Heart left ventricle (tissue), 16 donors: ENCODE measurements around the gene CXCL11. TPM values are rescaled to one million over a fixed set of nuclear protein-coding genes. Genes with fewer than 3 reads are reported as not detected.
A peak's percentile ranks its signal among the peaks of the same experiment; 100 is the strongest.

Experiments
- ATAC-seq, 4 donors: fragments of 200-7000 bp; cut with Tn5 transposase; one replicate each; pipeline ENCODE4 v1.9.1; 2020 to 2022; ENCODE audit warnings: moderate library complexity in 4 of 4, mild to moderate bottlenecking in 3 of 4, moderate number of reproducible peaks in 1 of 4
- DNase-seq, 5 donors: peaks; one replicate each; pipeline ENCODE4 v3.0.0-alpha.2; 2020
- H3K27ac ChIP-seq, 12 donors: fragments of 200-600 bp; sonication (generic) in 4 of 12; one replicate each; pipeline versions ENCODE4 v1.5.0 to v1.8.0; 2016 to 2022; ENCODE audit warnings: mild to moderate bottlenecking in 2 of 12
- H3K27me3 ChIP-seq, 9 donors: fragments of 200-600 bp; sonication (generic) in 2 of 9; one replicate each; pipeline versions ENCODE4 v1.5.1 to v1.8.0; 2016 to 2022; ENCODE audit warnings: mild to moderate bottlenecking in 3 of 9
- H3K36me3 ChIP-seq, 9 donors: fragments of 200-600 bp; sonication (generic) in 2 of 9; one replicate each; pipeline versions ENCODE4 v1.5.0 to v1.8.0; 2018 to 2022; ENCODE audit warnings: mild to moderate bottlenecking in 2 of 9
- H3K4me1 ChIP-seq, 12 donors: fragments of 200-600 bp; sonication (generic) in 4 of 12; one replicate each; pipeline versions ENCODE4 v1.5.0 to v1.8.0; 2016 to 2022; ENCODE audit warnings: mild to moderate bottlenecking in 3 of 12
- H3K4me3 ChIP-seq, 12 donors: fragments of 200-600 bp; sonication (generic) in 4 of 12; one replicate each; pipeline versions ENCODE4 v1.5.0 to v1.8.0; 2017 to 2022; ENCODE audit warnings: mild to moderate bottlenecking in 9 of 12, moderate library complexity in 4 of 12
- H3K9me3 ChIP-seq, 12 donors: fragments of 200-600 bp; sonication (generic) in 4 of 12; one replicate each; pipeline versions ENCODE4 v1.5.0 to v1.8.0; 2016 to 2022; ENCODE audit warnings: mild to moderate bottlenecking in 1 of 12
- CTCF ChIP-seq, 12 donors: fragments of 200-600 bp; sonication (generic) in 4 of 12; IDR thresholded peaks; one replicate each; pipeline versions ENCODE4 v1.5.0 to v1.8.0; 2018 to 2022; ENCODE audit warnings: antibody characterized with exemption in 12 of 12, mild to moderate bottlenecking in 5 of 12
- POLR2A ChIP-seq, 2 donors: fragments of 450-650 bp; IDR thresholded peaks; one replicate each; pipeline ENCODE4 v1.6.1; 2017; ENCODE audit warnings: antibody characterized with exemption in 2 of 2, mild to moderate bottlenecking in 2 of 2, moderate library complexity in 2 of 2
- WGBS, 4 donors: extraction: QIAGEN DNeasy Blood & Tissue Kit in 2 of 4; methylation state at CpG; one replicate each; pipeline versions ENCODE4 v1.1.5 to v1.1.7; 2013 to 2018; 5-methylcytosine and 5-hydroxymethylcytosine counted together
- intact Hi-C, 10 donors: fragments of 100-400 bp; cut with DNase I; formaldehyde crosslinking; loops; one replicate each; pipeline versions ENCODE4 v1.11.1 to v1.14.2; 2022
- polyA plus RNA-seq, 2 donors: library from polyadenylated mRNA; stranded (reverse); fragments of 200-250 nt; gene quantifications; one replicate each; pipeline ENCODE4 v1.2.3, GENCODE V29; 2013
- total RNA-seq, 9 donors: library from RNA; depleted of rRNA in 2 of 9; stranded (reverse); fragments of >200 nt in 2 of 9; fragmentation: NEBNext Ultra II Directional in 3 of 9; extraction: Animal tissue kit (Norgen Biotek cat#: 25700) in 3 of 9; gene quantifications; one replicate each; pipeline versions ENCODE4 v1.1.0 to v1.2.4, GENCODE V29; 2016 to 2023
- donor health status: ischemic (EF 13 %, LVEDD 7.1; RV severe dilation, severe dysfunction).
- donor health status: healthy with polysubstance abuse.
- donor health status: DM: no; HTN: yes; CAD: no.
- donor health status: DM: no; HTN: no; CAD: no.
- donor health status: ischemic (EF 25% LVEDD 6.9; RV normal size, moderate dysfunction).
- donor health status: ischemic (EF 25% LVEDD 5.7; RV mildly dilated, moderate dysfunction).
- donor health status: healthy.
- donor health status: DM: yes; HTN: yes; CAD: no.
- donor health status: ischemic (EF 35%, LVEDD 5.7; RV mildly dilated, moderate dysfunction).
- donor health status: nonischemic (EF 11% LVEDD 7.7; RV severe dilation, severe dysfunction).
- donor health status: DM: yes; HTN: yes; CAD: no.
- donor health status: PGD.
- donor health status: ischemic (EF 29% LVEDD 5.4; RV normal size, mild dysfunction).
- donor health status: nonischemic (EF 23%, LVEDD 6.1; RV moderate dilation, normal function).

The CXCL11 gene
- total and polyA plus RNA-seq, 11 donors = 0.06 to 70.7 (median 1.8) TPM; not detected in 7

DNA sequence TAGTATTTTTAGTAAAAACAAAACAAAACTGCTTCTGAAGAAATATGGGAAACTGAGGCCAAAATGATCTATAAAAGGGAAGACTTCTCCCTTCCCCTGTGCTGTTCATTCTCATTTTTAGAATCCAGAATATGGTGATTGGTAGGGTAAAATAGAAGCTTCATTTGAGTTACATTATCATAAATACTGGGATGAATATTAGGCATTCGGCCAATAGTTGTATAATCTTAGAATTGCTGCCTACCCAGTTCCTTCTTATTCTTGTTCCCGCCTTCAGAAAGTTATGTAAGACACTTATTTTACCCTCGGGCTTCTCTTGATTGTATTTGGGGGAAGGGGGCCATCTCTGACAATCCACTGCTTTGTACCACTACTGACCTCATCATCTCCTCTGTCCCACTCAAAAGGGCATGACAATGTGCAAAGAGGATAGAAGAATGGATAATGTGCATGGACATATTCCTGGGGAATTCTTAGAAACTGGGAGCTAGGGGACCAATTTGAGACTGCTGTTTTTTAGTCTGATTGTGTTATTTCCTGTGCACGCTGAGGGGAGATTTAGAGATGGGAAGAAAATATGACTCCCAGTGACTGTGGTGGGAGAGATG is 39.2 kb upstream of the CXCL11 start:
- H3K4me3 ChIP-seq = peak overlapping the region in 9 of 12 donors; percentile 0 to 50 (median 30)
- 35 to 50% (median 43%) methylated on average over 4 of the region's 4 CpGs for WGBS, 4 donors
- peak overlapping the region in 11 of 12 donors; percentile 10 to 76 (median 53) for H3K27ac ChIP-seq
- peaks cover 0 to 37% (median 7%) of the 10 kb centered on the region in 12 donors for H3K4me1 ChIP-seq
- DNase-seq (no peak), ATAC-seq (no peak)
- H3K36me3 ChIP-seq = no peaks in the 10 kb centered on the region
- intact Hi-C loops = loop anchor here in 1 of 10 donors (10.0 kb wide), 1 partner anchor 160 kb away; no protein-coding TSS in a partner anchor
- no peaks in the 10 kb centered on the region for H3K27me3 ChIP-seq
- TF ChIP-seq POLR2A (IDR thresholded peaks at IDR 0.05) (no peak), CTCF (IDR thresholded peaks at IDR 0.05) (no peak)
- H3K9me3 ChIP-seq = no peaks in the 10 kb centered on the region

DNA sequence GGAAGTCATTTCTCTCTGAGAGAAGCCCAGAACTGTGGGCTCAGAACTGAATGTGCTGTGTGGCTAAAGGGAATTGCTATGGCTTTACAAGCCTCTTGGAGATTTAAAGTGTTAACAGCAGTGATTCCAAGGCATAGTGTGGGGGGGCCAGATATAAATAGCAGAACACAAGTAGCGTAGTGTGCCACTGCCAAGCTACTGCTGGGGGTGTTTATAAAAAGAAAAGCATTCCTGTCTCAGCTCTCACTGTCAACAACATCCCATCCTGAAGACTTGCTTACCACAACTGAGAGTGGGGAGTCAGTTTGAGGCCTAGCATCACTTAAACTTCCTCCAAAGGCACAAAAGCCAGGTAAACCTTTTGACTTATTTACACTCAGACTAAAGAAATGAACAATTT is 38.6 kb upstream of the CXCL11 start, which contains the start of gene ART3:
Gene ART3 (plus strand): TSS at position 242 of the 400 bp plus-strand sequence. CDS start 1,181 bp downstream, outside the sequence.
- Histone ChIP-seq H3K9me3 (no peaks in the 10 kb centered on the region), H3K27ac (peak within 1 kb of the TSS in 11 of 12 donors; percentile 10 to 76 (median 57)), H3K4me3 (peak within 1 kb of the TSS in 9 of 12 donors; percentile 0 to 50 (median 30)), H3K4me1 (peaks cover 0 to 37% (median 7%) of the 10 kb centered on the region in 12 donors), H3K27me3 (no peaks in the 10 kb centered on the region), H3K36me3 (no peaks in the 10 kb centered on the region)
- 19 to 56% (median 33%) methylated on average over 1 of the region's 1 CpG for WGBS, 4 donors
- intact Hi-C loops = loop anchor here in 1 of 10 donors (10.0 kb wide), 1 partner anchor 160 kb away; no protein-coding TSS in a partner anchor
- DNase-seq = peak in 4 of 5 donors; percentile 46 to 55 (median 48)
- peak; percentile 93 to 96 (median 95) for ATAC-seq
- TF ChIP-seq POLR2A (IDR thresholded peaks at IDR 0.05) (peak in 1 of 2 donors; percentile 40), CTCF (IDR thresholded peaks at IDR 0.05) (no peak)

- DNase-seq (no peak), ATAC-seq (no peak)
- Histone ChIP-seq H3K4me3 (no peak overlapping the region), H3K36me3 (no peaks in the 10 kb centered on the region), H3K9me3 (no peaks in the 10 kb centered on the region), H3K27me3 (no peaks in the 10 kb centered on the region), H3K27ac (peak overlapping the region in 1 of 12 donors; percentile 7), H3K4me1 (peaks cover 0 to 26% (median 6%) of the 10 kb centered on the region in 12 donors)
- 58 to 71% (median 69%) methylated on average over 4 of the region's 4 CpGs for WGBS, 4 donors
- no peak for TF ChIP-seq CTCF (IDR thresholded peaks at IDR 0.05)
- no peak for TF ChIP-seq POLR2A (IDR thresholded peaks at IDR 0.05)
- intact Hi-C loops = loop anchor here in 1 of 10 donors (10.0 kb wide), 1 partner anchor 158 kb away; no protein-coding TSS in a partner anchor
These were observed 36.9 kb upstream of the CXCL11 start for GRCh38 chr4:76072760-76073159.

DNA sequence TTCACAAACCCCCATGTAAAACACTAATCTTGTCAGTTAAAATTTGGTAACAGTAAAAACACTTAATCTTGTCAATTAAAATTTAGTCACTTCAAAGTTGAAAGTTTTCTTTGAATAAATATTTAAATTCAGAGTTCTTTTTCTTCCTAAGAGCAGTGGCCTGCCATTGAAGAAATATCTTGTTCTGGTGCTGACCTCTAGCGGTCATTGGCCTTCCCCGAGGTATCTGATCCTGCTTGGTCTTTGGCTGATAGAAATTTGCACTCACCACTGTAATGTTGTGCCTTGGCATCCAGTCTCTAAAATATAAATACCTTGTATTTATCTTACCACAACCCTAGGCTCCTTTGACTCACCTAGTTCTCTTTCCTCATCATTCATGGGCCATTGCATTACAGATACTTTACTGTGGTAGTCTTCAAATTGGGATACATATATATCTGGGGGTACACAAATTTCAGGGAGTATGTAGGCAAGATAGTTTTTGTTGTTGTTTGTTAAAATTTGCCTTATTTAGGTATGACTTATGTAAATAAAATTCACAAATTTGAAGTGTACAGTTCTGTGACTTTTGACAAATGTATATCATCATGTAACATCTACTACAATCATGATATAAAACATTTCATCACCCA is 31.9 kb upstream of the CXCL11 start:
- no peak overlapping the region for H3K4me3 ChIP-seq
- DNase-seq = peak in 4 of 5 donors; percentile 62 to 74 (median 70)
- 0 to 1% (median 0%) methylated on average over 2 of the region's 2 CpGs for WGBS, 4 donors

More for the DNA sequence above, 31.9 kb upstream of the CXCL11 start:
- peak; percentile 39 to 87 (median 80) for ATAC-seq
- H3K9me3 ChIP-seq = no peaks in the 10 kb centered on the region
- H3K4me1 ChIP-seq = peaks cover 0 to 4% (median 0%) of the 10 kb centered on the region in 12 donors
- H3K27ac ChIP-seq = no peak overlapping the region
- TF ChIP-seq CTCF (IDR thresholded peaks at IDR 0.05) = peak; percentile 77 to 96 (median 92)
- TF ChIP-seq POLR2A (IDR thresholded peaks at IDR 0.05) = no peak
- H3K27me3 ChIP-seq = no peaks in the 10 kb centered on the region
- H3K36me3 ChIP-seq = no peaks in the 10 kb centered on the region
- intact Hi-C loops = loop anchor here (1.0 to 10.0 kb wide), 7 partner anchors 69 to 153 kb away; no protein-coding TSS in a partner anchor
